ENCODE measurements around the gene CBR1. TPM values are rescaled to one million over a fixed set of nuclear protein-coding genes. Genes with fewer than 3 reads are reported as not detected.
"Not testable (repeated sequence)": the region's sequence is repeated elsewhere in the genome, so short reads cannot be mapped to it uniquely, and the experiment has no call there.

The CBR1 gene
- total and polyA plus RNA-seq, 2 experiments from 2014 or later: 45.1 to 60.8 TPM

DNA sequence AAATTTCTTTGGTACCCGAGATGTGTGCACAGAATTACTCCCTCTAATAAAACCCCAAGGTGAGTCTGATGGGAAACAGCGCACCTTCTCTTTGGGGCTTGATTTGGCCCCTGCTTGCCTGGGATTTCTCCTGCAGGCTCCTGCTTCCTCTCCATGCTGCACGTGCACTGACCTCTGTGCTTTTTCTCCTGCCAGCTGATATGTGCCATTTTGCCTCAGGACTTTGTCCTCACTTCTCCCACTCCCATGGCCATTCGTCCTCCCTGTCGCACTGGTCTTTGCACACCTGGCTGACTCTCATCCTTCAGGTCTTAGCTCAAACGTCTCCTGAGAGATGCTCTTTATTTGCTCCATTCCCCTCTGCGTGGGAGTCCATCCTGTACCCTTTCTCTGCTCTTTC is 1.2 kb downstream of the CBR1 start:
- no peak for DNase-seq (ENCODE audit: low read depth in 1 of 2, low spot score in 1 of 2)
- H3K27me3 ChIP-seq: no peaks in the 10 kb centered on the region
- no peaks in the 10 kb centered on the region for H3K36me3 ChIP-seq
- TF ChIP-seq, protein P1, sequence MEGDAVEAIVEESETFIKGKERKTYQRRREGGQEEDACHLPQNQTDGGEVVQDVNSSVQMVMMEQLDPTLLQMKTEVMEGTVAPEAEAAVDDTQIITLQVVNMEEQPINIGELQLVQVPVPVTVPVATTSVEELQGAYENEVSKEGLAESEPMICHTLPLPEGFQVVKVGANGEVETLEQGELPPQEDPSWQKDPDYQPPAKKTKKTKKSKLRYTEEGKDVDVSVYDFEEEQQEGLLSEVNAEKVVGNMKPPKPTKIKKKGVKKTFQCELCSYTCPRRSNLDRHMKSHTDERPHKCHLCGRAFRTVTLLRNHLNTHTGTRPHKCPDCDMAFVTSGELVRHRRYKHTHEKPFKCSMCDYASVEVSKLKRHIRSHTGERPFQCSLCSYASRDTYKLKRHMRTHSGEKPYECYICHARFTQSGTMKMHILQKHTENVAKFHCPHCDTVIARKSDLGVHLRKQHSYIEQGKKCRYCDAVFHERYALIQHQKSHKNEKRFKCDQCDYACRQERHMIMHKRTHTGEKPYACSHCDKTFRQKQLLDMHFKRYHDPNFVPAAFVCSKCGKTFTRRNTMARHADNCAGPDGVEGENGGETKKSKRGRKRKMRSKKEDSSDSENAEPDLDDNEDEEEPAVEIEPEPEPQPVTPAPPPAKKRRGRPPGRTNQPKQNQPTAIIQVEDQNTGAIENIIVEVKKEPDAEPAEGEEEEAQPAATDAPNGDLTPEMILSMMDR (IDR thresholded peaks at IDR 0.05; ENCODE audit: low read depth, low read length): no peak
- no peaks in the 10 kb centered on the region for H3K9me3 ChIP-seq (ENCODE audit: low read depth)
- no peak overlapping the region for H3K4me3 ChIP-seq
- H3K27ac ChIP-seq: no peak overlapping the region
- peaks cover 5% of the 10 kb centered on the region for H3K4me1 ChIP-seq (ENCODE audit: low read depth)

DNA sequence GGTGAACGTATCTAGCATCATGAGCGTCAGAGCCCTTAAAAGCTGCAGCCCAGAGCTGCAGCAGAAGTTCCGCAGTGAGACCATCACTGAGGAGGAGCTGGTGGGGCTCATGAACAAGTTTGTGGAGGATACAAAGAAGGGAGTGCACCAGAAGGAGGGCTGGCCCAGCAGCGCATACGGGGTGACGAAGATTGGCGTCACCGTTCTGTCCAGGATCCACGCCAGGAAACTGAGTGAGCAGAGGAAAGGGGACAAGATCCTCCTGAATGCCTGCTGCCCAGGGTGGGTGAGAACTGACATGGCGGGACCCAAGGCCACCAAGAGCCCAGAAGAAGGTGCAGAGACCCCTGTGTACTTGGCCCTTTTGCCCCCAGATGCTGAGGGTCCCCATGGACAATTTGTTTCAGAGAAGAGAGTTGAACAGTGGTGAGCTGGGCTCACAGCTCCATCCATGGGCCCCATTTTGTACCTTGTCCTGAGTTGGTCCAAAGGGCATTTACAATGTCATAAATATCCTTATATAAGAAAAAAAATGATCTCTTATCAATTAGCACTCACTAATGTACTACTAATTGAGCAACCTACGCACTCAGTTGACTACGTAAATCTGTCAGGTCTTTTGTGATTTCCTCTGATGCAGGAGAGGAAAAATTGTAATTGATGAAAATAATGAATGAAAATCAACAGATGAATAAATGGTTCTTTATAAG is 2.8 kb downstream of the CBR1 start:
- DNase-seq (ENCODE audit: low read depth in 1 of 2, low spot score in 1 of 2): no peak
- no peak overlapping the region for H3K4me3 ChIP-seq
- no peaks in the 10 kb centered on the region for H3K9me3 ChIP-seq (ENCODE audit: low read depth)
- no peaks in the 10 kb centered on the region for H3K27me3 ChIP-seq
- H3K36me3 ChIP-seq: no peaks in the 10 kb centered on the region
- peaks cover 5% of the 10 kb centered on the region for H3K4me1 ChIP-seq (ENCODE audit: low read depth)
- no peak overlapping the region for H3K27ac ChIP-seq
- TF ChIP-seq, protein P1 (IDR thresholded peaks at IDR 0.05; ENCODE audit: low read depth, low read length): no peak

DNA sequence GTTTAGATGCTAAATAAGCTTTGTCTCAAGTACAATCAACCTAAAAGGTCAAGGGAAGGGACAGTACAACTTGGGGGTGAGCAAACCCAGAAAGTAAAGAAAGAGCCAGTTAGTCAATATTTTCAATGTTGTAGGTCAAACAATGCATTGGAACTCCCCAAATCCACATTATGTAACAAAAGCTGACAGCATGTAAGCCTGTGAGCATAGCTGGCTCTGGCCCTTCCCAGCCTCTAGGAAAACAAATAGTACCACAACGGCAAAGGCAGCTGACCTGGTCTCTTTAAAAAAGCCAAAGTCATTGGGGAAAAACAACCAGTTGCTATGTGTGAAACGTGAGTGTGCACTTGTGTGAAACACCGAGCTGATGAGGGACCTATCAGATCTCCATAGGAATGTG is 3.4 kb downstream of the CBR1 start:
- Histone ChIP-seq H3K4me3 (no peak overlapping the region), H3K9me3 (ENCODE audit: low read depth) (no peaks in the 10 kb centered on the region), H3K27ac (no peak overlapping the region), H3K4me1 (ENCODE audit: low read depth) (peaks cover 5% of the 10 kb centered on the region), H3K27me3 (no peaks in the 10 kb centered on the region), H3K36me3 (no peaks in the 10 kb centered on the region)
- TF ChIP-seq, protein P1 (IDR thresholded peaks at IDR 0.05; ENCODE audit: low read depth, low read length): no peak
- DNase-seq (ENCODE audit: low read depth in 1 of 2, low spot score in 1 of 2): no peak

DNA sequence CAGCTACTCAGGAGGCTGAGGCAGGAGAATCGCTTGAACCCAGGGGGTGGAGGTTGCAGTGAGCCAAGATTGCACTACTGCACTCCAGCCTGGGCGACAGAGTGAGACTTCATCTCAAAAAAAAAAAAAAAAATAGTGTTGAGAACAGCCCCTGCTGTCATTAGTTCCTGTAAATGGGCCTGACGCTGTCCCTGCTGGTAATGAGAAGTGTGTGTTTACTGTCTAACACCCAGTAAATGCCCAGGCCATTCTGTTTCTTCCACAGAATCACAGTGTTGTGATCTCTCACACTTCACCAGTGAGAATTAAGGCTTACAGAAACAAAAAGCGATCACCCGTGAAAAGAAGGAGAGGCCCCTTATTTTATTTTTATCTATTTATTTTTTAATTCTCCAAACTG is 4.1 kb downstream of the CBR1 start:
- not testable (repeated sequence) for H3K36me3 ChIP-seq; H3K4me3 ChIP-seq; H3K4me1 ChIP-seq (ENCODE audit: low read depth); H3K9me3 ChIP-seq (ENCODE audit: low read depth); H3K27me3 ChIP-seq; DNase-seq (ENCODE audit: low read depth in 1 of 2, low spot score in 1 of 2); H3K27ac ChIP-seq

DNA sequence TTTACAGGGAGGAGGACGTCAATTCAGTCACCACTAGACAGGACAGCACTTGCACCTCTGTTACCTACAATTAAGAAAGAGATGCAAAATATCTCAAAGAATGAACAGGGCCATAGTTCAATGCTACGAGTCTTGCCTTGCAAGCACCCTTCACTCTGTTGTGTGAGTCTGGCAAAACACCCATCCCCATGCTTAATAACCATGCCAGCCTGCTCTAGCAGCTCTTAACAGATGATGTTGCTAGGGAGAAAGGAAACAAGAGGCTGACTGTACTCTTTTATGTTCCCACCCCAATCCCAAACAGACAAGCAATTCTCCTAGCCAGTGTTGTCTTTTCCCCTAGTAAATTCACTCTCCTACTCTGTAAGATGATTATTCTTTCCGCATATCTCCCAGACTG is 5.3 kb downstream of the CBR1 start:
- TF ChIP-seq, protein P1 (IDR thresholded peaks at IDR 0.05; ENCODE audit: low read depth, low read length): no peak
- no peaks in the 10 kb centered on the region for H3K27me3 ChIP-seq
- H3K9me3 ChIP-seq (ENCODE audit: low read depth): no peaks in the 10 kb centered on the region
- no peak overlapping the region for H3K4me3 ChIP-seq
- H3K4me1 ChIP-seq (ENCODE audit: low read depth): no peaks in the 10 kb centered on the region
- H3K36me3 ChIP-seq: no peaks in the 10 kb centered on the region
- no peak overlapping the region for H3K27ac ChIP-seq
- DNase-seq (ENCODE audit: low read depth in 1 of 2, low spot score in 1 of 2): no peak

DNA sequence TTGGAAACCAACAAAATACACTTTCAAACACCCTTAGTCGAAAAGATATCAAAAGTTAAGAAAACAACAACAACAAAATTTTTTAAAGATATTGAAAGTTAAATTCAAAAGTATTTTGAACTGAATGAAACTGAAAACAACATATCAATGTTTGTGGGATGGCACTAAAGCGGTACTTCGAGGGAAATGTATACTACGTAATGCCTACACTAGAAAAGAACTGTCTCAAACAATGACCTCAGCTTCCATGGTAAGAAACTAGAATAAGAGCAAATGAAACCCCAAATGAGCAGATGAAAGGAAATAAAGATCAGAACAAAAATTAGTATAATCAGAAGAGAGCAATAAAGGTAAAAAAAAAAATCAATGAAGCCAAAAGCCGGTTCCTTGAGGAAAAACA is 6.1 kb downstream of the CBR1 start:
- no peaks in the 10 kb centered on the region for H3K4me1 ChIP-seq (ENCODE audit: low read depth)
- TF ChIP-seq, protein P1 (IDR thresholded peaks at IDR 0.05; ENCODE audit: low read depth, low read length): no peak
- H3K36me3 ChIP-seq: no peaks in the 10 kb centered on the region
- no peaks in the 10 kb centered on the region for H3K9me3 ChIP-seq (ENCODE audit: low read depth)
- H3K27ac ChIP-seq: no peak overlapping the region
- no peak for DNase-seq (ENCODE audit: low read depth in 1 of 2, low spot score in 1 of 2)
- H3K4me3 ChIP-seq: no peak overlapping the region
- H3K27me3 ChIP-seq: no peaks in the 10 kb centered on the region
